Inferior parietal cortex (tissue), 1 donor: Measurements from ENCODE around the gene CDH9.

ENCODE experiments used
- DNase-seq: peaks from one replicate; pipeline ENCODE4 v3.0.0-alpha.2; 2016; ENCODE audit errors: extremely low spot score

The CDH9 gene

DNA sequence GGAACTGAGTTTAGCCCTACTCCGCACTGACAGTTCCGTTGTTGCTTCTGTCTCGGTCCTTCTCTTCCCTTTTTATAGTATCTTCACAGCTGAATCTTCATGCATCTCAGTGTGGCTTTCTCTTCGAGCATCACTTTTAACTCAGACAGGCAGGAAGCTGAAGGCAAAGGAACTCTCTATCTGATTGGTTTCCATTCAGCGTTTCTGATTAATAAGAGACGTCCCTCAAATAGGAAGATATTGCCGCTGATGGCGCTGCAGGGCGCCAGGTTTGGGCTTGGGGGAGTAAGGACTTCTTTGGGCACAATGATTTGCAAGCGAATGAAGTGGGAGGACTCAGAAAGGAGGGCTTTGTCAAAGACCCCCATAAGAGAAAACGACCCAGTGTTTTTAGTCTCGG, at the start of gene CDH9:
Gene CDH9 (minus strand): TSS at position 111 of the 400 bp plus-strand sequence. CDS start 50,253 bp downstream, outside the sequence.
- no peak for DNase-seq

- DNase-seq: no peak
Measured at GRCh38 chr5:27087747-27088146, 49.4 kb upstream of the CDH9 start.

- no peak for DNase-seq
Measured at GRCh38 chr5:27083449-27084415, 45.3 kb upstream of the CDH9 start.

GRCh38 chr5:27080147-27080546, 41.8 kb upstream of the CDH9 start:
- no peak for DNase-seq

GRCh38 chr5:27062451-27062850, 24.1 kb upstream of the CDH9 start:
- DNase-seq: no peak

DNA sequence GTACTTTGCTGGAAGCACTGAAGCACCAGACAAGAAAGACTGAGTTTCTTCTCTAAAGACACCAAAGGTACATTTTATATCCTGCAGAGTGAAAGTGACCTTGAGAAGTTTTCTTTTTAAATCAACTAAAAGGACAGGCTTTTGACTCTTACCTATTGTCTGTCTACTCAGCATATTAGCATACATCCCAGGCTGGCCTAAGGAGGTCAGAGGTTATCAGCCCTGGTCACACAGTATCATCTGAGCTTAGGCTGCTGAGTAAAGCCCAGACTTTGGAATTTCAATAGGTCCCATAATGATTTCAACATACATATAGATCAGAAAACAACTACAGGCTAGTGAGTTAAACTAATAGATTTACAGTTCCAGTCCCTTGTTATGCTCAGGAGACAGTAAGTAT, 10.1 kb upstream of the CDH9 start:
- DNase-seq: no peak

DNA sequence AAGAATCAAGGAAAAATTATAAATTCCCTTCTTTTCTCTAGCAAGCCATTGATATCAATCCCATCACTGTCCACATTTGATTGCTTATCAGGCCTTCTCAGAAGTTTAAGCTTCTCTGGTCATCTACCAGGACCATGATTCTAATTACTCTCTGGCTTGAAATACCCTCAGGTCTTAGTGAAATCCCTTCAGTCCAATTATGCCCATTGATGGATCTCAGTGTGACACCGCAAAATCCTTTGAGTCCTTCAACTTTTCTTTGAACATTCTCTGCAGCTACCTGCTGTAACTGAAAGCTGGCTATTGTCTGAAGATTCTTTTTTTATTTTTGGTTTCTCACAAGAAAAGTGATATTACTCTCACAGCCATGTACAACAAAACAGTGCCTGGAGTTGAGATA, 3.0 kb upstream of the CDH9 start:
- no peak for DNase-seq

GRCh38 chr5:27034565-27034964, 3.8 kb downstream of the CDH9 start:
- DNase-seq: no peak

DNA sequence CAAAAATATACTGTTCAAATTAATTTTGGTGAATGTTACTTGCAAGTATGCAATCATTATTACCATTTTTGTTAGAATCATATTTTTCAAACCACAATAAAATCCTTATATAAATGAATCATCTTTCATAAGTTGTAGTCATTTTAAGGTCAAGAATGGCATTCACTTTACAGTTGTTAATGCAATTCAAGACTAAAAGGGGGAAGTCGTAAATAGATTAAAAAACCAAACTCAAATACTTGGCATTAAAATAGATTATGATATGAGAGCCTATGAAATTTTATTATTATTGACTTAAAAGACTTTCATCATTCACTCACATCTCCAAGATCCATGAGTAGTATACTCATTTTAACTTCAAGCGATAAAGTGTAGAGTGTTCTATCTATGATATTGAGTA, 11.6 kb downstream of the CDH9 start:
- DNase-seq: no peak

DNA sequence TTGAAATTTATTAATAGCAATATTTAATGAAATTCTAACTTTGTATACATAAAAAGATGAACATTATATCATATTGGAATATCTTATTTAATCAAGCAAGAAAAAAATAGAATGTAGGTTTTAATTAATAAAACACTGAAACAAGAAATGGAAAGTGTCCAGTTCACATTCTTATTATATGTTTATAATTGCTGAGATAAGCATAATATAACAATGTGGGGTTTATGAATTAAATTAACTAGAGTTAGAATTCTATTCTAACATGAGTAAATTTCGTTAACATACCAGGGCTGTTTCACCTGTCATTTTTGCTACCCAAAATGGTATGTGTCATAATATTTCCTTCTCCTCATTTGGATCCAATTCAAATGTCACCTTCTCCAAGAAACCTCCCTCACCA, 12.3 kb downstream of the CDH9 start:
- DNase-seq: no peak

- no peak for DNase-seq
Measured at GRCh38 chr5:27021471-27021870, 16.9 kb downstream of the CDH9 start.

- no peak for DNase-seq
Measured at GRCh38 chr5:27020973-27021372, 17.4 kb downstream of the CDH9 start.

DNA sequence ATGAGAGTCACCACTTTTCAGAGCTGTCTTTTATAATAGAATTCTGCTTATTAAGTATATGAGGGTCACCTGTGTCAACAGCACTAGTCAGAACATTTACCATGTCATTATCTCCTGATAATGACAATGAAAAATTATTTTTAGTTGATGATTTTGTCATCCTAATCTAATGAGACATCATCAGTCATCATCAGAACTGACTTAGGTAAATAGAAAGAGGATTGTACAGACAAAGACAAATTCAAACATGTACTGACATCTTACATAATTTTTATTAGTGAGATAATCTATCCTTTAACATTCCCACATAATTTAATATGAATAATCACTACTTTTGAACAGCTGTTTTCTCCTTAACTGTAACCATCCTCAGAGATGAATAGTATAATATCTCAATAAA, 22.6 kb downstream of the CDH9 start:
- DNase-seq: no peak

DNA sequence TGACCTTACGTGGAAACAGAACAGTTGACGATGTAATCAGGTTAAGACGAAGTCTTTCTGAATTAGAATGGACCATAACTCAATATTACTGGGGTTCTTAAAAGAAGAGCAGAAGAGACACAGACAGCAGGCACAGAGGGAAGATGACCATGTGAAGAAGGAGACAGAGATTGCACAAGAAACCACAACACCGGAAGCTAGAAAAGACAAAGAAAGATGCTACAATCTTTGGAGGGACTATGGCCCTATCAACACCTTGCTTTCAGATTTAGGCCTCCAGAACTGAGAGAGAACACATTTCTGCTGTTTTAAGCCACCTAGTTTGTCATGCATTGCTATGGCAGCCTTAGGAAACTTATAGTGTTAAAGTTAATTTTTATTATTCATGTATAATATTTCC, 27.1 kb downstream of the CDH9 start:
- no peak for DNase-seq

DNA sequence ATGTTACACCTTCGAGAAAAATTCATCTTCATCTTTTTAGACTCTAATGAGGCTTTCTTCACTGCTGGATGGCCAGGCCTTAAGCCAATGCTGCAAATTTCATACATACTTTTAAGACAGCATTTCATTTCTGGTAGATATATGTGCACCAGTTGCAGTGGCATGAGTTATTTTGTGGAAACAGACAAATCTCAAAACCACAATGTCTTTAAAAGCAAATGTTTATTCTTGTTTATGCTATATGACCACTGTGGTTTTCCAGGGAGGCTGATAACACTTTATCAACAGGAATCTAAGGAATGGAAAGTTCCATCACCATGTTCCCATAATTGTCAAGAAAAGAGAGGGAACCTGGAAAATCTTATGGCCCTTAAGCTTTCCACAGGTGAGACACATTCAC, 27.7 kb downstream of the CDH9 start:
- DNase-seq: no peak

GRCh38 chr5:27009540-27009915, 28.9 kb downstream of the CDH9 start:
- no peak for DNase-seq

GRCh38 chr5:27008604-27009539, 29.5 kb downstream of the CDH9 start:
- DNase-seq: no peak

- no peak for DNase-seq
Measured at GRCh38 chr5:27007121-27007520, 31.3 kb downstream of the CDH9 start.

GRCh38 chr5:26986985-26987384, 51.4 kb downstream of the CDH9 start:
- DNase-seq: no peak

- no peak for DNase-seq
Measured at GRCh38 chr5:26981750-26982149, 56.6 kb downstream of the CDH9 start.

- DNase-seq: no peak
Measured at GRCh38 chr5:26959290-26959689, 79.1 kb downstream of the CDH9 start.

DNA sequence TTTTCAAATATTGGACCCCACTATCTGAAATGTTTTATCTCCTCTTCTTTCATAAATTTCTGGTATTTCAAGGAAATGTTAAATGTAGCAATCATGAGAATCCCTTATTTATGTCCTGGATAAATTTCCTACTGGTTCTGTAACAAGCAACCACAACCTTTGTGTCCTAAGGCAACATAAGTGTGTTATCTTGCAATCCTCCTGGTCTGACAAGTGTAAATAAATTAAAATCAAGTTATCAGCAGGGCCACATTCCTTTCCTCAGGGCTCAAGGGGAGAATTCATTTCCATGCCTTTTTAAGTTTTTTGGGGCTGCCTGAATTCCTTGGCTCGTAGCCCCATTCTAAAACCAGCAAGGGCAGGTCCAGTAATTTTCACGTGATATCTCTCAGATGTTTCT, 83.2 kb downstream of the CDH9 start:
- DNase-seq: no peak

DNA sequence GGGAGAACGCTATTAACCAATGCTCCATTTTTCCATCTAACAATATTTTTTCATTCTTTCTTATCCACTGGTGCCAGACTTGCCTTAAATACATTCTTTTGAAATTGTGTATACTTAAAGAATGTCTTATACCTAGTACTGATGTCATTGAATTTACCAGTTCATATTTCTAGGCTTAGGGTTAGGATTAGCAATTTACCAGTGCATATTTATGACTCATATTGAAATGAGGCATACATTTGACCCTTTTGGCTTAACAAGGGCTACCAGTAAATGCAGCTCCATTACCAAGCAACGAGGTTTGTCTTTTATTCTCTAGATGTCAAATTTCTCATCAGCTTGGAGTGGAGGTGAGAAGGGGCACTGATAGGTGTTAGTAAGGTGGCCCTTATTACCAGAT, 89.5 kb downstream of the CDH9 start:
- DNase-seq: no peak
